ENCODE results near the gene ELK4.

ELK4 gene

GRCh38 chr1:205660361-205660760 is 28.6 kb upstream of the ELK4 start:
- Histone ChIP-seq H3K4me2 (ENCODE audit: low read length) (no peak overlapping the region), H2AFZ (ENCODE audit: low read depth, low read length) (no peak overlapping the region), H3K4me1 (ENCODE audit: low read length) (peaks cover 18% of the 10 kb centered on the region), H3K27me3 (ENCODE audit: low read depth, low read length) (no peaks in the 10 kb centered on the region), H3K36me3 (replicated peaks; ENCODE audit: low read depth, low read length) (peaks cover 24% of the 10 kb centered on the region), H3K9me3 (ENCODE audit: insufficient read depth, low read length) (no peaks in the 10 kb centered on the region), H3K79me2 (ENCODE audit: low read length) (0 out of 2 replicates have a peak, but pooled peaks cover 3% of the 10 kb centered on the region), H4K20me1 (ENCODE audit: insufficient read depth, low read length) (0 out of 2 replicates have a peak, but pooled peaks cover 3% of the 10 kb centered on the region), H3K9ac (ENCODE audit: low read length) (no peak overlapping the region), H3K27ac (ENCODE audit: low read length) (no peak overlapping the region), H3K4me3 (ENCODE audit: low read length) (no peak overlapping the region)
- TF ChIP-seq EZH2phosphoT487 (IDR thresholded peaks at IDR 0.05; ENCODE audit: low read depth) (no peak), CTCF (IDR thresholded peaks at IDR 0.05; ENCODE audit: low read depth, low read length) (no peak)

DNA sequence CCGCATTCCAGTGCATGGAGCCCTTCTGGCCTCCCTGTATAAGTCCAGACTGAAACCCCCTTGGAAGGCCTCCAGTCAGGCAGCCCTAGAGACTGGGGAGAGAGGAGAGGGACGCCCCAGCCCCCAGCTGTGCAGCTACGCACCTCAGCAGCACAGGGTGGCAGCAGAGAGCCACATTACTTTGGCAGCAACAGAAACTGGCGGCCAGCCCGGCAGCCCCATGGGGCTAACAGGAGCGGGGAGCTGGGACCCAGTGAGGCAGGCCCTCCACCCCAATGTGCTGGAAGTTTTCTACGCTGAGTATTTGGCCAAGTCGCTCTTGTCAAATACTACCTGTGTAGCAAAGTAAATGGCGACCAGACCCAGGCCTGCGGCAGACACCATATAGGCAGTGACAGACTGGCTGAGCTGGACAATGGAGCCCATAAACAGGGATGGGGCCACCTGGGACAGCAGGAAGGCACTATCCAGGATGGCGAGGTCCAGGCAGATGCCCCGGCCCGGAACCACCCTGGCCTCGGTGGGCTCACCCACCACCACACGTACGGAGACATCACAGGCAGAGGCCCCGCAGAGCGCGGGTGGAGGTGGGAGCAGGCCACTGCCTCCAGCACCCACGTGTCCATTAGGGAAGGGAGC is 27.3 kb upstream of the ELK4 start:
- H3K36me3 ChIP-seq (replicated peaks; ENCODE audit: low read depth, low read length): peaks cover 18% of the 10 kb centered on the region
- H3K4me1 ChIP-seq (ENCODE audit: low read length): peaks cover 5% of the 10 kb centered on the region
- no peak overlapping the region for H2AFZ ChIP-seq (ENCODE audit: low read depth, low read length)
- no peak overlapping the region for H3K9ac ChIP-seq (ENCODE audit: low read length)
- H3K4me3 ChIP-seq (ENCODE audit: low read length): no peak overlapping the region
- TF ChIP-seq EZH2phosphoT487 (IDR thresholded peaks at IDR 0.05; ENCODE audit: low read depth): no peak
- peak; percentile 96 for TF ChIP-seq CTCF (IDR thresholded peaks at IDR 0.05; ENCODE audit: low read depth, low read length)
- H4K20me1 ChIP-seq (ENCODE audit: insufficient read depth, low read length): 0 out of 2 replicates have a peak, but pooled peaks cover 3% of the 10 kb centered on the region
- H3K79me2 ChIP-seq (ENCODE audit: low read length): no peaks in the 10 kb centered on the region
- H3K4me2 ChIP-seq (ENCODE audit: low read length): 0 out of 2 replicates have a peak overlapping the region, but pooled peaks have one; percentile 11
- no peak overlapping the region for H3K27ac ChIP-seq (ENCODE audit: low read length)
- no peaks in the 10 kb centered on the region for H3K27me3 ChIP-seq (ENCODE audit: low read depth, low read length)
- no peaks in the 10 kb centered on the region for H3K9me3 ChIP-seq (ENCODE audit: insufficient read depth, low read length)

DNA sequence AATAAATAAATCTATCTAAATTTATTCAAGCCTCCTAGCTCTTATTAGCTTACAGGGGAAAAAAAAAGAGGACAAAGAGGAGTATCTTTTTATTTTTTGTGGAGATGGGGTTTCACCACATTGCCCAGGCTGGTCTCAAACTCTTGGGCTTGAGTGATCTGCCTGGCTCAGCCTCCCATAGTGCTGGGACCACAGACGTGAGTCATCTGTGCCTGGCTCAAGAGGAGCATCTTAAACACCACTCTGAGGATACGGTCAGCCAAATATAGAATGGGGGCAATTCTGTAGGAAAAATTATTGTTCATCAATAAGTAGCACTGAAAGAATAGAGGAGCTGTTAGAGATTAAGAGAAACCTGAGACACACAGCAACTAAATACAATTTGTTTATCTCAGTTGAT is 24.4 kb upstream of the ELK4 start:
- no peak for TF ChIP-seq EZH2phosphoT487 (IDR thresholded peaks at IDR 0.05; ENCODE audit: low read depth)
- TF ChIP-seq CTCF (IDR thresholded peaks at IDR 0.05; ENCODE audit: low read depth, low read length): no peak
- H2AFZ ChIP-seq (ENCODE audit: low read depth, low read length): no peak overlapping the region
- 0 out of 2 replicates have a peak, but pooled peaks cover 3% of the 10 kb centered on the region for H4K20me1 ChIP-seq (ENCODE audit: insufficient read depth, low read length)
- peaks cover 5% of the 10 kb centered on the region for H3K4me1 ChIP-seq (ENCODE audit: low read length)
- H3K79me2 ChIP-seq (ENCODE audit: low read length): no peaks in the 10 kb centered on the region
- H3K9ac ChIP-seq (ENCODE audit: low read length): no peak overlapping the region
- H3K4me2 ChIP-seq (ENCODE audit: low read length): no peak overlapping the region
- H3K4me3 ChIP-seq (ENCODE audit: low read length): no peak overlapping the region
- H3K27ac ChIP-seq (ENCODE audit: low read length): no peak overlapping the region
- H3K36me3 ChIP-seq (replicated peaks; ENCODE audit: low read depth, low read length): peaks cover 2% of the 10 kb centered on the region
- no peaks in the 10 kb centered on the region for H3K9me3 ChIP-seq (ENCODE audit: insufficient read depth, low read length)
- H3K27me3 ChIP-seq (ENCODE audit: low read depth, low read length): no peaks in the 10 kb centered on the region

- Histone ChIP-seq H3K79me2 (ENCODE audit: low read length) (no peaks in the 10 kb centered on the region), H2AFZ (ENCODE audit: low read depth, low read length) (no peak overlapping the region), H4K20me1 (ENCODE audit: insufficient read depth, low read length) (0 out of 2 replicates have a peak, but pooled peaks cover 3% of the 10 kb centered on the region), H3K4me2 (ENCODE audit: low read length) (no peak overlapping the region), H3K27ac (ENCODE audit: low read length) (no peak overlapping the region), H3K4me1 (ENCODE audit: low read length) (no peaks in the 10 kb centered on the region), H3K36me3 (replicated peaks; ENCODE audit: low read depth, low read length) (no peaks in the 10 kb centered on the region), H3K4me3 (ENCODE audit: low read length) (no peak overlapping the region), H3K9ac (ENCODE audit: low read length) (no peak overlapping the region), H3K9me3 (ENCODE audit: insufficient read depth, low read length) (no peaks in the 10 kb centered on the region), H3K27me3 (ENCODE audit: low read depth, low read length) (no peaks in the 10 kb centered on the region)
- TF ChIP-seq CTCF (IDR thresholded peaks at IDR 0.05; ENCODE audit: low read depth, low read length) (no peak), EZH2phosphoT487 (IDR thresholded peaks at IDR 0.05; ENCODE audit: low read depth) (no peak)
These were observed 21.2 kb upstream of the ELK4 start for GRCh38 chr1:205652984-205653383.

Measured in OCI-LY3 (cell line).